GM21529 (cell line): ENCODE results near the gene CHD5.

Experiments
- ATAC-seq: cut with Tn5 transposase; IDR thresholded peaks from one replicate; pipeline ENCODE4 v1.9.1; 2021; ENCODE audit not compliant: unreplicated experiment

The CHD5 gene

GRCh38 chr1:6157132-6157527 is 23.0 kb downstream of the CHD5 start:
- ATAC-seq, result no peak

- ATAC-seq, result no peak
Observed at GRCh38 chr1:6154525-6155319, 25.4 kb downstream of the CHD5 start.

GRCh38 chr1:6152882-6153281 is 27.2 kb downstream of the CHD5 start:
- no peak for ATAC-seq

GRCh38 chr1:6152181-6152580 is 27.9 kb downstream of the CHD5 start:
- no peak for ATAC-seq

GRCh38 chr1:6151291-6151822 is 28.8 kb downstream of the CHD5 start:
- ATAC-seq, result no peak

GRCh38 chr1:6150006-6150938 is 29.8 kb downstream of the CHD5 start:
- ATAC-seq, result no peak

GRCh38 chr1:6149597-6149996 is 30.5 kb downstream of the CHD5 start:
- no peak for ATAC-seq

GRCh38 chr1:6148497-6149241 is 31.5 kb downstream of the CHD5 start:
- ATAC-seq, result no peak

- no peak for ATAC-seq
Observed at GRCh38 chr1:6145864-6146410, 34.2 kb downstream of the CHD5 start.

- no peak for ATAC-seq
Observed at GRCh38 chr1:6145396-6145750, 34.7 kb downstream of the CHD5 start.

GRCh38 chr1:6144647-6145395 is 35.3 kb downstream of the CHD5 start:
- no peak for ATAC-seq

- ATAC-seq, result no peak
Observed at GRCh38 chr1:6144175-6144574, 35.9 kb downstream of the CHD5 start.

GRCh38 chr1:6143395-6143794 is 36.7 kb downstream of the CHD5 start:
- no peak for ATAC-seq

GRCh38 chr1:6142734-6143133 is 37.4 kb downstream of the CHD5 start:
- no peak for ATAC-seq

- ATAC-seq, result no peak
Observed at GRCh38 chr1:6142036-6142621, 38.0 kb downstream of the CHD5 start.

GRCh38 chr1:6141592-6141991 is 38.5 kb downstream of the CHD5 start:
- no peak for ATAC-seq

- no peak for ATAC-seq
Observed at GRCh38 chr1:6140413-6140812, 39.7 kb downstream of the CHD5 start.

GRCh38 chr1:6137758-6138157 is 42.4 kb downstream of the CHD5 start:
- ATAC-seq, result no peak

- no peak for ATAC-seq
Observed at GRCh38 chr1:6136516-6137220, 43.5 kb downstream of the CHD5 start.
